OCI-M2 (cell line): ENCODE results near the gene KDM6B.

Source experiments
- DNase-seq: peaks from one replicate; lab custom pipeline; 2025; ENCODE audit not compliant: unreplicated experiment; lab: John Stamatoyannopoulos, UW

Gene KDM6B

DNA sequence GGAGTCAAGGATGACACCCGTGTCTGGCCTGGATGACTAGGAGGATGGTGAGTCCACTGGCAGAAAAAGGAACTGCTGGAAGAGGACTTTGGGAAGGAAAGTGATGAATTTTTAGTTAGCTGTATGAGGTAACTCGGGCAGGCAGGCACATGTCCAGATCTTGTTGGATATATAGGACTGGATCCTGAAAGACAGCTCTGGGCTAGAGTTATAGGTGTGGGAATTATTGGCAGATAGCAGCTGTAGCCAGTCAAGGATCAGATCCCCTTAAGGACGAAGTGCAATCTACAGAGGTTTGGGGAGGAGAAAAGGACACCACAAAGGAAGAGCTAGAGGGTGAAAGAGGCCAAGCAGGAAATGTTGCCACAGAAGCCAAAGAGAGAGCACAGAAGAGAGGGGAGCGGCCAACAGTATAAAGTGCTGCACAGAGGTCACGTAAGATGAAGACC, 33.9 kb downstream of the KDM6B start:
- no peak for DNase-seq

- DNase-seq = no peak
Observed at GRCh38 chr17:7873051-7873450, 39.0 kb downstream of the KDM6B start.

- no peak for DNase-seq
Observed at GRCh38 chr17:7875804-7876370, 41.9 kb downstream of the KDM6B start.

- no peak for DNase-seq
Observed at GRCh38 chr17:7878234-7878633, 44.2 kb downstream of the KDM6B start.

- DNase-seq = no peak
Observed at GRCh38 chr17:7880076-7880868, 46.3 kb downstream of the KDM6B start.

GRCh38 chr17:7881276-7882054, 47.4 kb downstream of the KDM6B start:
- DNase-seq = no peak

GRCh38 chr17:7882068-7882467, 48.1 kb downstream of the KDM6B start:
- DNase-seq = no peak

DNA sequence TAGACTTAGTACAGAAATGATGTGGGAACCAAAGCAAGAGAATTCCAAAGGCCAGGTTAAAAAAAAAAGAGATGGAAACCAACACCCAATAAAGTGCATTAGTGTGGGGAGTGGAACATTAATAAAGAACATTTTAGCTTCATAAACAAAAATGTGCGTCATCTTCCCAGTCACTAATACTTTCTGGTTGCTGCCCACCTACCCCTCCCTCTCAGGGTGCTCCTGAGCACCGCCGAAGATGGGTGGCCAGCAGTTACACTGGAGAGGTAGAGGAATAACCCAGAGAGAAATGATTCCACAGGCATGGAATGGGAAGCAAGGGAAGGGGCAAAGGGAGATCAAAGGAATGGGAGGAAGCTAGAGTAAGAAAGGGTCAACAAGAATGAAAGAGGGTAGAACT, 48.6 kb downstream of the KDM6B start:
- no peak for DNase-seq
